Effector memory CD4-positive, alpha-beta T cell (primary cell): ENCODE data around the gene ADAMTS4.

Source experiments
- DNase-seq, 3 donors: peaks; one replicate each; pipeline ENCODE4 v3.0.0-alpha.2; 2020
- H3K27ac ChIP-seq: 2 replicates; pipeline ENCODE4 v1.7.0; 2013; ENCODE audit warnings: mild to moderate bottlenecking, low read length, moderate library complexity; ENCODE audit not compliant: insufficient read depth, poor library complexity, severe bottlenecking
- H3K27me3 ChIP-seq: replicated peaks from 2 replicates; pipeline ENCODE4 v1.7.0; 2013; ENCODE audit warnings: mild to moderate bottlenecking, low read length; ENCODE audit not compliant: insufficient read depth, control insufficient read depth, poor library complexity, severe bottlenecking
- H3K36me3 ChIP-seq: 2 replicates; pipeline ENCODE4 v1.7.0; 2013; ENCODE audit warnings: mild to moderate bottlenecking, low read length, moderate library complexity; ENCODE audit not compliant: control insufficient read depth, insufficient read depth
- H3K4me1 ChIP-seq: 2 replicates; pipeline ENCODE4 v1.7.0; 2013; ENCODE audit warnings: low read length, mild to moderate bottlenecking; ENCODE audit not compliant: control insufficient read depth, insufficient read depth, poor library complexity, severe bottlenecking
- H3K4me3 ChIP-seq: 2 replicates; pipeline ENCODE4 v1.7.0; 2013; ENCODE audit warnings: low read length, low read depth, mild to moderate bottlenecking; ENCODE audit not compliant: insufficient read depth, poor library complexity, severe bottlenecking
- H3K9me3 ChIP-seq: 2 replicates; pipeline ENCODE4 v1.7.0; 2013; ENCODE audit warnings: mild to moderate bottlenecking, low read length, moderate library complexity; ENCODE audit not compliant: control insufficient read depth

Gene ADAMTS4

GRCh38 chr1:161153176-161153575 lies 45.7 kb downstream of the ADAMTS4 start:
- no peaks in the 10 kb centered on the region for H3K27me3 ChIP-seq
- DNase-seq = no peak
- no peaks in the 10 kb centered on the region for H3K9me3 ChIP-seq
- H3K36me3 ChIP-seq = peaks cover 3% of the 10 kb centered on the region
- peak overlapping the region; percentile 89 for H3K4me3 ChIP-seq
- peaks cover 4% of the 10 kb centered on the region for H3K4me1 ChIP-seq
- H3K27ac ChIP-seq = peak overlapping the region; percentile 97

- Histone ChIP-seq H3K4me1 (no peaks in the 10 kb centered on the region), H3K27me3 (no peaks in the 10 kb centered on the region), H3K4me3 (no peak overlapping the region), H3K36me3 (no peaks in the 10 kb centered on the region), H3K9me3 (no peaks in the 10 kb centered on the region), H3K27ac (no peak overlapping the region)
- no peak for DNase-seq
Observed at GRCh38 chr1:161145832-161146231, 53.0 kb downstream of the ADAMTS4 start.

- no peak for DNase-seq
- Histone ChIP-seq H3K27ac (no peak overlapping the region), H3K27me3 (no peaks in the 10 kb centered on the region), H3K4me3 (no peak overlapping the region), H3K36me3 (no peaks in the 10 kb centered on the region), H3K4me1 (no peaks in the 10 kb centered on the region), H3K9me3 (no peaks in the 10 kb centered on the region)
Observed at GRCh38 chr1:161140755-161141400, 58.0 kb downstream of the ADAMTS4 start.

- H3K4me1 ChIP-seq = no peaks in the 10 kb centered on the region
- H3K36me3 ChIP-seq = no peaks in the 10 kb centered on the region
- no peak overlapping the region for H3K4me3 ChIP-seq
- H3K9me3 ChIP-seq = no peaks in the 10 kb centered on the region
- no peak overlapping the region for H3K27ac ChIP-seq
- no peaks in the 10 kb centered on the region for H3K27me3 ChIP-seq
- DNase-seq = peak in 1 of 3 donors; percentile 21
Observed at GRCh38 chr1:161139766-161140165, 59.1 kb downstream of the ADAMTS4 start.

- Histone ChIP-seq H3K36me3 (no peaks in the 10 kb centered on the region), H3K27me3 (no peaks in the 10 kb centered on the region), H3K4me3 (no peak overlapping the region), H3K27ac (no peak overlapping the region), H3K9me3 (no peaks in the 10 kb centered on the region), H3K4me1 (peaks cover 6% of the 10 kb centered on the region)
- DNase-seq = no peak
Observed at GRCh38 chr1:161138431-161138830, 60.4 kb downstream of the ADAMTS4 start.

- Histone ChIP-seq H3K4me1 (peaks cover 8% of the 10 kb centered on the region), H3K36me3 (no peaks in the 10 kb centered on the region), H3K4me3 (no peak overlapping the region), H3K9me3 (no peaks in the 10 kb centered on the region), H3K27me3 (no peaks in the 10 kb centered on the region), H3K27ac (no peak overlapping the region)
- no peak for DNase-seq
Observed at GRCh38 chr1:161137881-161138280, 61.0 kb downstream of the ADAMTS4 start.
